HG03060 (cell line): ENCODE measurements around the gene NWD2.
"Not testable (repeated sequence)": the region's sequence is repeated elsewhere in the genome, so short reads cannot be mapped to it uniquely, and the experiment has no call there.

ENCODE experiments used
- ATAC-seq: cut with Tn5 transposase; IDR thresholded peaks from one replicate; pipeline ENCODE4 v1.9.1; 2021; ENCODE audit warnings: low read depth, moderate number of reproducible peaks; ENCODE audit not compliant: unreplicated experiment

Gene NWD2

GRCh38 chr4:37486166-37486565 is 241.6 kb downstream of the NWD2 start:
- ATAC-seq: no peak

DNA sequence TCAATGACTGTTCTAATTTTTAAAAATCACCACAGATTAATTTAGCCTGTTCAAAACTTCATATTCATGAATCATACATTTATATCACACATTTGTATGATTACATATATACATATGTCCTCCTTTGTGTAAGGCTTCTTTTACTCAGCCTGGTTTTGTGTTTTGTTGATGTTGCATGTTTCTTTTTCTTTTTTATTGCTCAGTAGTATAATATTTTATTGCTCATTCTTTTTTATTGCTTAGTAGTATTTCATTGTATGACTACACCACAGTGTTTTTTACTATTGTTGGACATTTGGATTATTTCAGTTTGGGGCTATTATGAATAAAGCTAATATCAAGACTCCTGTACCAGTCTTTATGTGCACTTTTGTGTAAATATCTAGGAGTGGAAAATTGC is 243.1 kb downstream of the NWD2 start:
- ATAC-seq: no peak

- no peak for ATAC-seq
Measured at GRCh38 chr4:37489697-37490096, 245.2 kb downstream of the NWD2 start.

- ATAC-seq: no peak
Measured at GRCh38 chr4:37490391-37491347, 246.1 kb downstream of the NWD2 start.

- not testable (repeated sequence) for ATAC-seq
Measured at GRCh38 chr4:37495353-37495752, 250.8 kb downstream of the NWD2 start.
